IMR-90 (cell line): ENCODE measurements around the gene ITM2C. TPM values are rescaled to one million over a fixed set of nuclear protein-coding genes. Genes with fewer than 3 reads are reported as not detected.

ENCODE experiments used
- ATAC-seq: fragments of 200-7000 bp; cut with Tn5 transposase; 2 replicates; pipeline ENCODE4 v1.9.1; 2020; ENCODE audit warnings: low read depth, mild to moderate bottlenecking, moderate library complexity
- BruUV-seq: library from RNA; stranded (reverse); fragments of 400-500 nt; replicated peaks from 2 replicates; lab custom pipeline; 2021; lab: Mats Ljungman, UMichigan
- CTCF ChIA-PET: fragments of 300-600 bp; formaldehyde crosslinking; extraction: SDS; loops from one replicate; lab custom pipeline; 2021; ENCODE audit warnings: antibody characterized with exemption; lab: Yijun Ruan, JAX
- POLR2A ChIA-PET: fragments of 300-600 bp; sonication (Branson Sonifier 250); formaldehyde crosslinking; loops from one replicate; lab custom pipeline; 2022; ENCODE audit warnings: antibody characterized with exemption; ENCODE audit not compliant: unreplicated experiment; lab: Charles Lee
- DNase-seq: peaks from one replicate; pipeline ENCODE4 v3.0.0; 2013
- H2AFZ ChIP-seq: replicated peaks from 2 replicates; pipeline ENCODE3; 2013; ENCODE audit warnings: low read length, mild to moderate bottlenecking; ENCODE audit not compliant: poor library complexity
- H2AK5ac ChIP-seq: 2 replicates; pipeline ENCODE4 v1.6.1; 2013; ENCODE audit warnings: low read depth, low read length, inconsistent platforms
- H2AK9ac ChIP-seq: replicated peaks from 2 replicates; pipeline ENCODE3; 2013; ENCODE audit warnings: mild to moderate bottlenecking, low read depth, low read length, moderate library complexity; ENCODE audit not compliant: poor library complexity
- H2BK120ac ChIP-seq: 2 replicates; pipeline ENCODE4 v1.6.1; 2013; ENCODE audit warnings: low read depth, low read length, inconsistent platforms
- H2BK15ac ChIP-seq: 3 replicates; pipeline ENCODE4 v1.6.1; 2013; ENCODE audit warnings: low read depth, low read length, inconsistent platforms
- H2BK20ac ChIP-seq: 2 replicates; pipeline ENCODE4 v1.6.1; 2013; ENCODE audit warnings: low read depth, mild to moderate bottlenecking, inconsistent platforms, low read length, moderate library complexity
- H2BK5ac ChIP-seq: 2 replicates; pipeline ENCODE4 v1.6.1; 2013; ENCODE audit warnings: mild to moderate bottlenecking, low read depth, low read length, inconsistent platforms; ENCODE audit not compliant: poor library complexity, severe bottlenecking
- H3K14ac ChIP-seq: replicated peaks from 2 replicates; pipeline ENCODE4 v1.6.1; 2013; ENCODE audit warnings: low read depth, low read length, inconsistent platforms
- H3K18ac ChIP-seq: 2 replicates; pipeline ENCODE4 v1.6.1; 2013; ENCODE audit warnings: low read depth, low read length, control low read depth
- H3K23ac ChIP-seq: 2 replicates; pipeline ENCODE4 v1.6.1; 2013; ENCODE audit warnings: low read depth, low read length, inconsistent platforms
- H3K27ac ChIP-seq: 2 replicates; pipeline ENCODE4 v1.5.1; 2013; ENCODE audit warnings: mild to moderate bottlenecking, control low read depth, low read length; ENCODE audit not compliant: insufficient read depth
- H3K27me3 ChIP-seq: 2 replicates; pipeline ENCODE4 v1.6.1; 2013; ENCODE audit warnings: low read length; ENCODE audit not compliant: control insufficient read depth, insufficient read depth
- H3K36me3 ChIP-seq: 2 replicates; pipeline ENCODE4 v1.6.1; 2013; ENCODE audit warnings: low read length, mixed read lengths; ENCODE audit not compliant: control insufficient read depth, insufficient read depth
- H3K4ac ChIP-seq: 2 replicates; pipeline ENCODE4 v1.6.1; 2013; ENCODE audit warnings: low read depth, low read length, inconsistent platforms
- H3K4me1 ChIP-seq: 2 replicates; pipeline ENCODE4 v1.6.1; 2013; ENCODE audit warnings: low read length, mixed read lengths; ENCODE audit not compliant: control insufficient read depth, insufficient read depth
- H3K4me2 ChIP-seq: 2 replicates; pipeline ENCODE4 v1.6.1; 2013; ENCODE audit warnings: low read depth, mild to moderate bottlenecking, control low read depth, low read length, moderate library complexity
- H3K4me3 ChIP-seq: 2 replicates; pipeline ENCODE4 v1.5.1; 2013; ENCODE audit warnings: low read depth, mild to moderate bottlenecking, control low read depth, low read length, moderate library complexity; ENCODE audit not compliant: insufficient read depth
- H3K56ac ChIP-seq: 2 replicates; pipeline ENCODE4 v1.6.1; 2013; ENCODE audit warnings: low read length, inconsistent platforms; ENCODE audit not compliant: insufficient read depth; ENCODE audit errors: extremely low read depth
- H3K79me1 ChIP-seq, 2 experiments: 2 replicates each; pipeline ENCODE4 v1.6.1; 2013; ENCODE audit warnings: low read length in 2 of 2, inconsistent platforms in 1 of 2, low read depth in 1 of 2
- H3K9ac ChIP-seq: 2 replicates; pipeline ENCODE4 v1.6.1; 2013; ENCODE audit warnings: low read depth, low read length, control low read depth
- H3K9me1 ChIP-seq: 2 replicates; pipeline ENCODE4 v1.6.1; 2013; ENCODE audit warnings: low read length, inconsistent platforms; ENCODE audit not compliant: insufficient read depth
- H3K9me3 ChIP-seq: 2 replicates; pipeline ENCODE4 v1.6.1; 2013; ENCODE audit warnings: low read length; ENCODE audit not compliant: control insufficient read depth, insufficient read depth
- H4K20me1 ChIP-seq: 2 replicates; pipeline ENCODE4 v1.6.1; 2013; ENCODE audit warnings: low read length, inconsistent platforms; ENCODE audit not compliant: insufficient read depth
- H4K5ac ChIP-seq: 2 replicates; pipeline ENCODE4 v1.6.1; 2013; ENCODE audit warnings: mild to moderate bottlenecking, low read depth, low read length, control low read depth
- H4K8ac ChIP-seq, 2 experiments: 2 replicates each; pipeline ENCODE4 v1.6.1; 2013; ENCODE audit warnings: low read depth in 2 of 2, low read length in 2 of 2, control low read depth in 1 of 2, inconsistent platforms in 1 of 2
- H4K91ac ChIP-seq: 2 replicates; pipeline ENCODE4 v1.6.1; 2013; ENCODE audit warnings: low read depth, low read length, inconsistent platforms; ENCODE audit not compliant: insufficient read depth
- BHLHE40 ChIP-seq: fragments of 150-350 bp; IDR thresholded peaks from 2 replicates; pipeline ENCODE4 v1.6.1; 2016; ENCODE audit warnings: mild to moderate bottlenecking, low read depth, low read length
- CEBPB ChIP-seq: IDR thresholded peaks from 2 replicates; pipeline ENCODE4 v1.6.1; 2012; ENCODE audit warnings: low read depth, low read length, improper control_type of control experiment
- CHD1 ChIP-seq: IDR thresholded peaks from 2 replicates; pipeline ENCODE4 v1.6.1; 2012; ENCODE audit warnings: low read depth, low read length, improper control_type of control experiment
- FOS ChIP-seq: fragments of 150-350 bp; IDR thresholded peaks from 2 replicates; pipeline ENCODE4 v1.6.1; 2016; ENCODE audit warnings: low read depth, low read length
- MAFK ChIP-seq: IDR thresholded peaks from 2 replicates; pipeline ENCODE4 v1.6.1; 2012; ENCODE audit warnings: low read depth, low read length, improper control_type of control experiment
- MAZ ChIP-seq: IDR thresholded peaks from 2 replicates; pipeline ENCODE4 v1.6.1; 2012; ENCODE audit warnings: low read depth, mild to moderate bottlenecking, low read length, improper control_type of control experiment, moderate library complexity, borderline replicate concordance
- MXI1 ChIP-seq: IDR thresholded peaks from 2 replicates; pipeline ENCODE4 v1.6.1; 2012; ENCODE audit warnings: low read depth, mild to moderate bottlenecking, low read length, moderate library complexity, borderline replicate concordance
- NFE2L2 ChIP-seq: fragments of 150-350 bp; IDR thresholded peaks from 2 replicates; pipeline ENCODE4 v1.6.1; 2016; ENCODE audit warnings: low read depth, mild to moderate bottlenecking, low read length
- POLR2A ChIP-seq: IDR thresholded peaks from 2 replicates; pipeline ENCODE4 v1.6.1; 2012; ENCODE audit warnings: mild to moderate bottlenecking, low read depth, low read length
- RAD21 ChIP-seq: IDR thresholded peaks from 2 replicates; pipeline ENCODE4 v1.6.1; 2012; ENCODE audit warnings: low read length, improper control_type of control experiment
- RCOR1 ChIP-seq: IDR thresholded peaks from 2 replicates; pipeline ENCODE4 v1.6.1; 2012; ENCODE audit warnings: mild to moderate bottlenecking, low read length, improper control_type of control experiment; ENCODE audit not compliant: insufficient replicate concordance
- RFX5 ChIP-seq: IDR thresholded peaks from 2 replicates; pipeline ENCODE4 v1.8.0; 2012; ENCODE audit warnings: low read depth, mild to moderate bottlenecking, low read length, moderate library complexity
- SMC3 ChIP-seq: fragments of 150-350 bp; IDR thresholded peaks from 2 replicates; pipeline ENCODE4 v1.6.1; 2016; ENCODE audit warnings: low read depth, mild to moderate bottlenecking, antibody characterized with exemption, low read length, moderate library complexity
- USF2 ChIP-seq: fragments of 150-350 bp; IDR thresholded peaks from 2 replicates; pipeline ENCODE4 v1.6.1; 2017; ENCODE audit warnings: mild to moderate bottlenecking, antibody characterized with exemption, low read length, low read depth
- WGBS, 2 experiments: methylation state at CpG; one replicate each; pipeline versions ENCODE4 v1.1.5 to v1.1.7; 2013; ENCODE audit warnings: missing lambda C conversion rate in 2 of 2; ENCODE audit not compliant: insufficient read length in 1 of 2; ENCODE audit errors: extremely low coverage in 2 of 2; 5-methylcytosine and 5-hydroxymethylcytosine counted together
- dilution Hi-C: fragments of 300-500 bp; cut with HindIII; formaldehyde crosslinking; loops from one replicate; pipeline ENCODE4 v1.14.3; 2018; ENCODE audit warnings: low sequenced_read_pairs; ENCODE audit not compliant: unreplicated experiment
- in situ Hi-C: fragments of 300-500 bp; cut with MboI; formaldehyde crosslinking; loops from 3 replicates; pipeline ENCODE4 v1.14.3; 2019; ENCODE audit warnings: low sequenced_read_pairs, inconsistent platforms, mixed read lengths
- intact Hi-C: fragments of 100-400 bp; cut with micrococcal nuclease; formaldehyde crosslinking; loops from 2 replicates; pipeline ENCODE4 v1.10.0; 2022
- polyA plus RNA-seq, 3 experiments: library from polyadenylated mRNA; depleted of rRNA; stranded (reverse); fragments of >200 nt; gene quantifications; 2 replicates each; pipeline ENCODE4 v1.2.3, GENCODE V29; 2012; ENCODE audit warnings: low replicate concordance in 1 of 3
- total RNA-seq: library from RNA; depleted of rRNA; stranded (reverse); fragments of >200 nt; gene quantifications from 2 replicates; pipeline ENCODE4 v1.2.3, GENCODE V29; 2012
- TF ChIP-seq, protein P1 (sequence below): fragments of 150-350 bp; IDR thresholded peaks from 2 replicates; pipeline ENCODE4 v1.6.1; 2016; ENCODE audit warnings: low read depth, mild to moderate bottlenecking, low read length, moderate library complexity, borderline replicate concordance

ITM2C gene
- total and polyA plus RNA-seq, 2 of the 4 experiments (the other 2 are of a cell fraction), result 46.8 to 274 TPM

- Histone ChIP-seq H3K14ac (no peak overlapping the region), H4K20me1 (no peaks in the 10 kb centered on the region), H3K9ac (no peak overlapping the region), H3K36me3 (no peaks in the 10 kb centered on the region), H2BK5ac (no peak overlapping the region), H3K18ac (no peak overlapping the region), H3K9me1 (no peaks in the 10 kb centered on the region; the same call in 1 of the 2 replicates), H4K8ac (no peak overlapping the region), H3K4me2 (no peak overlapping the region), H3K27ac (no peak overlapping the region), H3K4me3 (no peak overlapping the region), H2AFZ (no peak overlapping the region), H3K56ac (no peak overlapping the region), H2BK120ac (no peak overlapping the region), H3K27me3 (peaks cover 59% of the 10 kb centered on the region), H2BK15ac (no peak overlapping the region), H3K4ac (no peak overlapping the region), H2AK9ac (no peak overlapping the region), H3K4me1 (no peaks in the 10 kb centered on the region), H4K5ac (no peak overlapping the region), H3K79me1 (no peaks in the 10 kb centered on the region), H4K91ac (no peak overlapping the region), H2AK5ac (no peak overlapping the region), H3K9me3 (peaks cover 2% of the 10 kb centered on the region; the same call in 1 of the 2 replicates), H2BK20ac (no peak overlapping the region), H3K23ac (no peak overlapping the region)
- dilution Hi-C loops (no loop called here), intact Hi-C loops (no loop called here), in situ Hi-C loops (no loop called here)
- ChIA-PET CTCF (interaction anchor here (0.6 to 3.0 kb wide), 3 partner anchors 87 to 156 kb away, joined by 3 to 12 read pairs (median 4); no protein-coding TSS in a partner anchor), POLR2A (no interaction called here)
- WGBS, 2 experiments, result 65% methylated on average over 7 of the region's 19 CpGs; no CpG with 5 or more reads in 1 of the 2 experiments
- TF ChIP-seq CEBPB (no peak), NFE2L2 (no peak), RFX5 (no peak), SMC3 (no peak), CHD1 (no peak), USF2 (no peak), MAFK (no peak), MAZ (no peak), FOS (no peak), POLR2A (no peak), RAD21 (no peak), MXI1 (no peak), RCOR1 (no peak), BHLHE40 (no peak)
- TF ChIP-seq, protein P1, sequence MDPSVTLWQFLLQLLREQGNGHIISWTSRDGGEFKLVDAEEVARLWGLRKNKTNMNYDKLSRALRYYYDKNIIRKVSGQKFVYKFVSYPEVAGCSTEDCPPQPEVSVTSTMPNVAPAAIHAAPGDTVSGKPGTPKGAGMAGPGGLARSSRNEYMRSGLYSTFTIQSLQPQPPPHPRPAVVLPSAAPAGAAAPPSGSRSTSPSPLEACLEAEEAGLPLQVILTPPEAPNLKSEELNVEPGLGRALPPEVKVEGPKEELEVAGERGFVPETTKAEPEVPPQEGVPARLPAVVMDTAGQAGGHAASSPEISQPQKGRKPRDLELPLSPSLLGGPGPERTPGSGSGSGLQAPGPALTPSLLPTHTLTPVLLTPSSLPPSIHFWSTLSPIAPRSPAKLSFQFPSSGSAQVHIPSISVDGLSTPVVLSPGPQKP, result no peak
- ATAC-seq (no peak), DNase-seq (no peak)
- no TSS peak for BruUV-seq
Measured at GRCh38 chr2:230896346-230897115, 31.8 kb downstream of the ITM2C start.
